Activated CD8-positive, alpha-beta T cell treated with anti-CD3 and anti-CD28 coated beads, Interleukin-2, amount 10 ng/mL, durations not matched to agents 7 days and 5 days (primary cell): Measurements from ENCODE around the gene NAXE. TPM values are rescaled to one million over a fixed set of nuclear protein-coding genes. Genes with fewer than 3 reads are reported as not detected.

ENCODE experiments used
- ATAC-seq: fragments of 150-1000 bp; cut with Tn5 transposase; one replicate; pipeline ENCODE4 v1.10.0; 2021; ENCODE audit warnings: moderate library complexity
- CTCF ChIA-PET: fragments of 350-600 bp; sonication (Branson Sonifier 250); formaldehyde crosslinking; loops from one replicate; lab custom pipeline; 2021; ENCODE audit warnings: antibody characterized with exemption; lab: Charles Lee
- POLR2A ChIA-PET: fragments of 350-600 bp; sonication (Branson Sonifier 250); formaldehyde crosslinking; loops from one replicate; lab custom pipeline; 2021; ENCODE audit warnings: antibody characterized with exemption; lab: Charles Lee
- DNase-seq: peaks from one replicate; pipeline ENCODE4 v3.0.0-alpha.2; 2020
- H3K27ac Mint-ChIP-seq: one replicate; pipeline ENCODE4 v1.8.0; 2021; ENCODE audit warnings: mild to moderate bottlenecking, mixed read lengths
- H3K27me3 Mint-ChIP-seq: one replicate; pipeline ENCODE4 v1.8.0; 2021; ENCODE audit warnings: low read depth, mixed read lengths
- H3K36me3 Mint-ChIP-seq: one replicate; pipeline ENCODE4 v1.8.0; 2021; ENCODE audit warnings: low read depth, mixed read lengths
- H3K4me1 Mint-ChIP-seq: one replicate; pipeline ENCODE4 v1.8.0; 2021; ENCODE audit warnings: low read depth, mixed read lengths
- H3K4me3 Mint-ChIP-seq: one replicate; pipeline ENCODE4 v1.8.0; 2021; ENCODE audit warnings: mild to moderate bottlenecking, mixed read lengths
- H3K9me3 Mint-ChIP-seq: one replicate; pipeline ENCODE4 v1.8.0; 2022; ENCODE audit warnings: mixed read lengths; ENCODE audit not compliant: insufficient read depth
- total RNA-seq, 2 experiments: library from RNA; stranded (reverse); gene quantifications; one replicate each; pipeline ENCODE4 v1.2.3, GENCODE V29; 2021

NAXE gene
- total RNA-seq, 2 experiments from 2014 or later: 54.3 to 60.3 TPM

GRCh38 chr1:156592910-156593660 is 1.5 kb downstream of the NAXE start:
- ChIA-PET POLR2A (interaction anchor here (0.6 to 1.0 kb wide), 4 partner anchors 11 to 281 kb away, joined by 3 to 4 read pairs (median 3); partner anchors contain the start of gene MEF2D), CTCF (interaction anchor here (0.7 to 3.8 kb wide), 11 partner anchors 11 to 208 kb away, joined by 3 to 21 read pairs (median 3); partner anchors contain the start of gene MEF2D)
- peak overlapping the region; percentile 82 for H3K4me3 Mint-ChIP-seq
- H3K36me3 Mint-ChIP-seq: peaks cover 29% of the 10 kb centered on the region
- ATAC-seq: no peak
- peaks cover 24% of the 10 kb centered on the region for H3K4me1 Mint-ChIP-seq
- H3K27me3 Mint-ChIP-seq: no peaks in the 10 kb centered on the region
- H3K27ac Mint-ChIP-seq: peak overlapping the region; percentile 79
- no peaks in the 10 kb centered on the region for H3K9me3 Mint-ChIP-seq
- no peak for DNase-seq

- no peaks in the 10 kb centered on the region for H3K9me3 Mint-ChIP-seq
- H3K36me3 Mint-ChIP-seq: peaks cover 35% of the 10 kb centered on the region
- peaks cover 27% of the 10 kb centered on the region for H3K4me1 Mint-ChIP-seq
- H3K27ac Mint-ChIP-seq: no peak overlapping the region
- ATAC-seq: no peak
- POLR2A ChIA-PET: interaction anchor here (0.9 kb wide), 1 partner anchor 11 kb away, joined by 3 read pairs; no protein-coding TSS in a partner anchor
- CTCF ChIA-PET: interaction anchor here (0.7 to 3.8 kb wide), 11 partner anchors 11 to 208 kb away, joined by 3 to 21 read pairs (median 3); partner anchors contain the start of gene MEF2D
- H3K4me3 Mint-ChIP-seq: no peak overlapping the region
- H3K27me3 Mint-ChIP-seq: no peaks in the 10 kb centered on the region
- DNase-seq: no peak
Observed at GRCh38 chr1:156593661-156593989, 2.0 kb downstream of the NAXE start.

- no peak for ATAC-seq
- Mint-ChIP-seq H3K27me3 (no peaks in the 10 kb centered on the region), H3K4me3 (no peak overlapping the region), H3K36me3 (peaks cover 39% of the 10 kb centered on the region), H3K27ac (no peak overlapping the region), H3K9me3 (no peaks in the 10 kb centered on the region), H3K4me1 (peaks cover 32% of the 10 kb centered on the region)
- POLR2A ChIA-PET: no interaction called here
- CTCF ChIA-PET: interaction anchor here (0.9 to 3.8 kb wide), 9 partner anchors 10 to 209 kb away, joined by 3 to 21 read pairs (median 4); partner anchors contain the start of gene MEF2D
- DNase-seq: no peak
Observed at GRCh38 chr1:156594190-156594589, 2.6 kb downstream of the NAXE start.

GRCh38 chr1:156595016-156595415 is 3.4 kb downstream of the NAXE start:
- CTCF ChIA-PET: interaction anchor here (1.4 to 1.6 kb wide), 2 partner anchors 14 to 149 kb away, joined by 6 read pairs; no protein-coding TSS in a partner anchor
- Mint-ChIP-seq H3K27ac (peak overlapping the region; percentile 37), H3K4me3 (no peak overlapping the region), H3K9me3 (no peaks in the 10 kb centered on the region), H3K27me3 (no peaks in the 10 kb centered on the region), H3K4me1 (peaks cover 37% of the 10 kb centered on the region), H3K36me3 (peaks cover 42% of the 10 kb centered on the region)
- POLR2A ChIA-PET: no interaction called here
- DNase-seq: no peak
- no peak for ATAC-seq

- ChIA-PET CTCF (interaction anchor here (1.1 to 1.7 kb wide), 3 partner anchors 14 to 211 kb away, joined by 3 to 4 read pairs (median 4); no protein-coding TSS in a partner anchor), POLR2A (interaction anchor here (0.9 to 1.1 kb wide), 2 partner anchors 10 to 95 kb away, joined by 3 read pairs; no protein-coding TSS in a partner anchor)
- no peak for DNase-seq
- peaks cover 35% of the 10 kb centered on the region for H3K4me1 Mint-ChIP-seq
- peaks cover 45% of the 10 kb centered on the region for H3K36me3 Mint-ChIP-seq
- no peak overlapping the region for H3K27ac Mint-ChIP-seq
- H3K4me3 Mint-ChIP-seq: no peak overlapping the region
- H3K27me3 Mint-ChIP-seq: no peaks in the 10 kb centered on the region
- no peak for ATAC-seq
- no peaks in the 10 kb centered on the region for H3K9me3 Mint-ChIP-seq
Observed at GRCh38 chr1:156596426-156596825, 4.8 kb downstream of the NAXE start.

GRCh38 chr1:156598125-156598524 is 6.5 kb downstream of the NAXE start:
- Mint-ChIP-seq H3K27ac (no peak overlapping the region), H3K27me3 (no peaks in the 10 kb centered on the region), H3K36me3 (peaks cover 43% of the 10 kb centered on the region), H3K4me1 (peaks cover 39% of the 10 kb centered on the region), H3K4me3 (no peak overlapping the region), H3K9me3 (no peaks in the 10 kb centered on the region)
- ATAC-seq (no peak), DNase-seq (no peak)
- CTCF ChIA-PET: interaction anchor here (1.2 to 2.7 kb wide), 4 partner anchors 10 to 16 kb away, joined by 3 to 11 read pairs (median 5); no protein-coding TSS in a partner anchor
- POLR2A ChIA-PET: interaction anchor here (0.7 to 0.8 kb wide), 2 partner anchors 10 to 141 kb away, joined by 3 to 4 read pairs; no protein-coding TSS in a partner anchor

GRCh38 chr1:156598731-156599432 is 7.3 kb downstream of the NAXE start:
- DNase-seq (no peak), ATAC-seq (no peak)
- Mint-ChIP-seq H3K4me1 (peaks cover 37% of the 10 kb centered on the region), H3K9me3 (no peaks in the 10 kb centered on the region), H3K36me3 (peaks cover 43% of the 10 kb centered on the region), H3K27ac (no peak overlapping the region), H3K4me3 (no peak overlapping the region), H3K27me3 (no peaks in the 10 kb centered on the region)
- POLR2A ChIA-PET: interaction anchor here (0.6 to 3.2 kb wide), 5 partner anchors 7 to 293 kb away, joined by 3 to 17 read pairs (median 5); partner anchors contain the start of genes MEF2D and NAXE
- CTCF ChIA-PET: interaction anchor here (0.7 to 3.0 kb wide), 9 partner anchors 8 to 153 kb away, joined by 3 to 11 read pairs (median 6); no protein-coding TSS in a partner anchor

- DNase-seq (no peak), ATAC-seq (peak; percentile 54)
- H3K27me3 Mint-ChIP-seq: no peaks in the 10 kb centered on the region
- ChIA-PET CTCF (interaction anchor here (0.7 to 4.0 kb wide), 12 partner anchors 9 to 214 kb away, joined by 3 to 19 read pairs (median 6); partner anchors contain the start of genes MEF2D and NAXE), POLR2A (interaction anchor here (0.6 to 3.2 kb wide), 7 partner anchors 8 to 294 kb away, joined by 3 to 17 read pairs (median 5); partner anchors contain the start of genes MEF2D and NAXE)
- H3K9me3 Mint-ChIP-seq: no peaks in the 10 kb centered on the region
- peaks cover 40% of the 10 kb centered on the region for H3K36me3 Mint-ChIP-seq
- peaks cover 37% of the 10 kb centered on the region for H3K4me1 Mint-ChIP-seq
- H3K4me3 Mint-ChIP-seq: peak overlapping the region; percentile 98
- H3K27ac Mint-ChIP-seq: no peak overlapping the region
Observed at GRCh38 chr1:156599811-156600210, 8.2 kb downstream of the NAXE start.

- ChIA-PET POLR2A (interaction anchor here (1.3 to 3.2 kb wide), 5 partner anchors 9 to 120 kb away, joined by 3 to 17 read pairs (median 5); partner anchors contain the start of genes MEF2D and NAXE), CTCF (interaction anchor here (0.8 to 4.0 kb wide), 15 partner anchors 8 to 215 kb away, joined by 3 to 19 read pairs (median 6); partner anchors contain the start of genes MEF2D and NAXE)
- peaks cover 31% of the 10 kb centered on the region for H3K36me3 Mint-ChIP-seq
- H3K4me1 Mint-ChIP-seq: peaks cover 37% of the 10 kb centered on the region
- no peak for DNase-seq
- ATAC-seq: peak; percentile 6
- peak overlapping the region; percentile 96 for H3K27ac Mint-ChIP-seq
- H3K4me3 Mint-ChIP-seq: peak overlapping the region; percentile 98
- no peaks in the 10 kb centered on the region for H3K9me3 Mint-ChIP-seq
- no peaks in the 10 kb centered on the region for H3K27me3 Mint-ChIP-seq
Observed at GRCh38 chr1:156600733-156601121, 9.2 kb downstream of the NAXE start.

GRCh38 chr1:156601122-156601830 is 9.7 kb downstream of the NAXE start, which contains the start of gene GPATCH4:
Gene GPATCH4, minus strand, starts transcription at chr1:156601479.
- H3K27ac Mint-ChIP-seq: peak within 1 kb of the TSS; percentile 96
- ATAC-seq (peak; percentile 84), DNase-seq (peak; percentile 92)
- no peaks in the 10 kb centered on the region for H3K27me3 Mint-ChIP-seq
- H3K9me3 Mint-ChIP-seq: no peaks in the 10 kb centered on the region
- H3K4me3 Mint-ChIP-seq: peak within 1 kb of the TSS; percentile 98
- peaks cover 26% of the 10 kb centered on the region for H3K36me3 Mint-ChIP-seq
- POLR2A ChIA-PET: interaction anchor here (0.6 to 3.2 kb wide), 11 partner anchors 10 to 120 kb away, joined by 3 to 17 read pairs (median 4); partner anchors contain the start of genes MEF2D and NAXE
- CTCF ChIA-PET: interaction anchor here (0.8 to 4.0 kb wide), 14 partner anchors 10 to 215 kb away, joined by 3 to 19 read pairs (median 6); partner anchors contain the start of genes MEF2D and NAXE
- peaks cover 37% of the 10 kb centered on the region for H3K4me1 Mint-ChIP-seq
